Sigmoid colon (tissue), 4 donors: ENCODE data around the gene ST8SIA1.

Experiments
- CTCF ChIP-seq, 4 experiments: fragments of 450-650 bp in 3 of 4; fragments of 200-600 bp in 1 of 4; IDR thresholded peaks; one replicate each; pipeline ENCODE4 v1.5.1; 2016 to 2019; ENCODE audit warnings: antibody characterized with exemption in 4 of 4, mild to moderate bottlenecking in 3 of 4, moderate library complexity in 2 of 4
- EP300 ChIP-seq, 4 donors: sonication (generic); formaldehyde crosslinking; IDR thresholded peaks; one replicate each; pipeline ENCODE4 v1.6.1; 2017; ENCODE audit warnings: antibody characterized with exemption in 4 of 4
- POLR2A ChIP-seq, 2 donors: fragments of 450-650 bp; IDR thresholded peaks; one replicate each; pipeline ENCODE4 v1.6.1; 2016; ENCODE audit warnings: antibody characterized with exemption in 2 of 2, mild to moderate bottlenecking in 2 of 2, moderate library complexity in 2 of 2

GRCh38 chr12:22329621-22330020, 4.9 kb downstream of the ST8SIA1 start:
- TF ChIP-seq POLR2A (IDR thresholded peaks at IDR 0.05) (no peak), CTCF (IDR thresholded peaks at IDR 0.05) (no peak), EP300 (IDR thresholded peaks at IDR 0.05) (no peak)
